ENCODE measurements around the gene ITGA1. TPM values are rescaled to one million over a fixed set of nuclear protein-coding genes. Genes with fewer than 3 reads are reported as not detected.

ITGA1 gene
- total RNA-seq, 4 donors from 2014 or later = 5.7 to 20.4 (median 12.4) TPM

- intact Hi-C loops (cut with DNase I; ENCODE audit: low total_unique reads) (no loop called here), in situ Hi-C loops (cut with MboI; ENCODE audit: low sequenced_read_pairs in 4 of 4) (no loop called here)
- Histone ChIP-seq H3K27me3 (no peaks in the 10 kb centered on the region), H3K36me3 (no peaks in the 10 kb centered on the region), H3K27ac (peak overlapping the region in 1 of 4 donors; percentile 11), H3K9me3 (no peaks in the 10 kb centered on the region), H3K4me1 (peaks cover 31 to 32% of the 10 kb centered on the region in 2 donors), H3K4me3 (no peak overlapping the region)
- ATAC-seq = no peak
- no peak for DNase-seq
- no peak for TF ChIP-seq POLR2A (IDR thresholded peaks at IDR 0.05)
- no peak for TF ChIP-seq CTCF (IDR thresholded peaks at IDR 0.05 in 4 of 5, conservative IDR thresholded peaks at IDR 0.05 in 1 of 5)
Measured at GRCh38 chr5:52808316-52808901, 20.7 kb downstream of the ITGA1 start.

GRCh38 chr5:52809884-52810283, 22.2 kb downstream of the ITGA1 start:
- no peaks in the 10 kb centered on the region for H3K9me3 ChIP-seq
- intact Hi-C loops (cut with DNase I; ENCODE audit: low total_unique reads) = no loop called here
- ATAC-seq (peak in 1 of 2 donors; percentile 21), DNase-seq (no peak)
- peak overlapping the region; percentile 28 to 55 (median 48) for H3K27ac ChIP-seq
- H3K27me3 ChIP-seq = no peaks in the 10 kb centered on the region
- H3K4me3 ChIP-seq = no peak overlapping the region
- in situ Hi-C loops (cut with MboI; ENCODE audit: low sequenced_read_pairs in 4 of 4) = no loop called here
- no peak for TF ChIP-seq CTCF (IDR thresholded peaks at IDR 0.05 in 4 of 5, conservative IDR thresholded peaks at IDR 0.05 in 1 of 5)
- TF ChIP-seq POLR2A (IDR thresholded peaks at IDR 0.05) = no peak
- H3K4me1 ChIP-seq = peaks cover 27 to 29% of the 10 kb centered on the region in 2 donors
- no peaks in the 10 kb centered on the region for H3K36me3 ChIP-seq

GRCh38 chr5:52810426-52810825, 22.7 kb downstream of the ITGA1 start:
- in situ Hi-C loops (cut with MboI; ENCODE audit: low sequenced_read_pairs in 4 of 4) = no loop called here
- ATAC-seq = no peak
- H3K27me3 ChIP-seq = no peaks in the 10 kb centered on the region
- no peaks in the 10 kb centered on the region for H3K36me3 ChIP-seq
- no peaks in the 10 kb centered on the region for H3K9me3 ChIP-seq
- H3K27ac ChIP-seq = peak overlapping the region; percentile 28 to 55 (median 48)
- no peak for DNase-seq
- intact Hi-C loops (cut with DNase I; ENCODE audit: low total_unique reads) = no loop called here
- H3K4me1 ChIP-seq = peaks cover 22 to 29% of the 10 kb centered on the region in 2 donors
- TF ChIP-seq CTCF (IDR thresholded peaks at IDR 0.05 in 4 of 5, conservative IDR thresholded peaks at IDR 0.05 in 1 of 5) = no peak
- TF ChIP-seq POLR2A (IDR thresholded peaks at IDR 0.05) = no peak
- H3K4me3 ChIP-seq = no peak overlapping the region

GRCh38 chr5:52811067-52811749, 23.5 kb downstream of the ITGA1 start:
- no peak overlapping the region for H3K4me3 ChIP-seq
- no peaks in the 10 kb centered on the region for H3K36me3 ChIP-seq
- H3K27me3 ChIP-seq = no peaks in the 10 kb centered on the region
- TF ChIP-seq CTCF (IDR thresholded peaks at IDR 0.05 in 4 of 5, conservative IDR thresholded peaks at IDR 0.05 in 1 of 5) (no peak), POLR2A (IDR thresholded peaks at IDR 0.05) (no peak)
- H3K27ac ChIP-seq = no peak overlapping the region
- in situ Hi-C loops (cut with MboI; ENCODE audit: low sequenced_read_pairs in 4 of 4) (no loop called here), intact Hi-C loops (cut with DNase I; ENCODE audit: low total_unique reads) (no loop called here)
- DNase-seq (no peak), ATAC-seq (no peak)
- H3K9me3 ChIP-seq = no peaks in the 10 kb centered on the region
- H3K4me1 ChIP-seq = peaks cover 14 to 26% of the 10 kb centered on the region in 2 donors
